Transverse colon (tissue), 4 donors: ENCODE data around the gene KRTAP5-9. TPM values are rescaled to one million over a fixed set of nuclear protein-coding genes. Genes with fewer than 3 reads are reported as not detected.

Experiments used
- DNase-seq: peaks from one replicate; pipeline ENCODE4 v3.0.0-alpha.2; 2019
- H3K27ac ChIP-seq, 4 donors: fragments of 200-600 bp; sonication (generic); 2 replicates each; pipeline ENCODE4 v1.5.1; 2016 to 2018; ENCODE audit warnings: inconsistent platforms in 4 of 4
- H3K27me3 ChIP-seq: fragments of 200-600 bp; sonication (generic); 2 replicates; pipeline ENCODE4 v1.5.1; 2017; ENCODE audit warnings: inconsistent platforms
- H3K36me3 ChIP-seq, 4 donors: fragments of 200-600 bp; sonication (generic); 2 replicates each; pipeline ENCODE4 v1.5.1; 2017 to 2019; ENCODE audit warnings: inconsistent platforms in 4 of 4
- H3K4me1 ChIP-seq, 4 donors: fragments of 200-600 bp; sonication (generic); 2 replicates each; pipeline ENCODE4 v1.5.1; 2017 to 2020; ENCODE audit warnings: inconsistent platforms in 4 of 4
- H3K4me3 ChIP-seq, 4 donors: fragments of 200-600 bp; sonication (generic); 1 replicate in 1 of 4; 2 replicates in 3 of 4; pipeline versions ENCODE4 v1.5.1 to v1.6.1; 2017 to 2019; ENCODE audit warnings: inconsistent platforms in 4 of 4
- H3K9me3 ChIP-seq, 2 donors: fragments of 200-600 bp; sonication (generic); 2 replicates each; pipeline ENCODE4 v1.5.1; 2017 to 2019; ENCODE audit warnings: inconsistent platforms in 2 of 2
- CTCF ChIP-seq, 5 experiments: fragments of 200-600 bp in 3 of 5; fragments of 450-650 bp in 2 of 5; sonication (generic) in 3 of 5; IDR thresholded peaks; 1 replicate in 2 of 5; 2 replicates in 3 of 5; pipeline ENCODE4 v1.5.1; 2016 to 2017; ENCODE audit warnings: antibody characterized with exemption in 5 of 5, inconsistent platforms in 3 of 5, mild to moderate bottlenecking in 2 of 5, moderate library complexity in 1 of 5
- EP300 ChIP-seq: sonication (generic); formaldehyde crosslinking; IDR thresholded peaks from one replicate; pipeline ENCODE4 v1.6.1; 2017; ENCODE audit warnings: antibody characterized with exemption, low read depth
- POLR2A ChIP-seq: fragments of 450-650 bp; IDR thresholded peaks from one replicate; pipeline ENCODE4 v1.6.1; 2016; ENCODE audit warnings: antibody characterized with exemption, mild to moderate bottlenecking, moderate library complexity
- POLR2AphosphoS5 ChIP-seq, 3 donors: sonication (generic); formaldehyde crosslinking; IDR thresholded peaks; one replicate each; pipeline ENCODE4 v1.6.1; 2016; ENCODE audit warnings: antibody characterized with exemption in 3 of 3
- WGBS, 2 donors: methylation state at CpG; one replicate each; pipeline ENCODE4 v1.1.5; 2018; ENCODE audit warnings: low coverage in 1 of 2; 5-methylcytosine and 5-hydroxymethylcytosine counted together
- in situ Hi-C, 4 donors: fragments of 200-750 bp; cut with MboI; loops; one replicate each; pipeline versions ENCODE4 v1.15.0 to v1.15.1; 2017; ENCODE audit warnings: low sequenced_read_pairs in 3 of 4, low pct_ligation_motif_present in 1 of 4, low pct_unique_long_range_greater_than_20kb in 1 of 4
- intact Hi-C: fragments of 100-400 bp; cut with DNase I; formaldehyde crosslinking; loops from one replicate; pipeline ENCODE4 v1.15.1; 2023; ENCODE audit warnings: low total_unique reads
- total RNA-seq, 4 donors: library from RNA; depleted of rRNA; stranded (reverse); fragments of >200 nt; gene quantifications; one replicate each; pipeline ENCODE4 v1.1.0, GENCODE V29; 2016

Gene KRTAP5-9
- under 1 TPM in 2 of 4 donors, not detected in 2; 0.41 to 0.79 TPM for total RNA-seq

GRCh38 chr11:71548120-71548519 lies at the start of gene KRTAP5-9:
TSS of gene KRTAP5-9 (plus strand) at chr11:71548420. CDS start at chr11:71548658, 238 bp downstream.
- H3K4me3 ChIP-seq: no peak within 1 kb of the TSS
- in situ Hi-C loops: no loop called here
- WGBS, 2 donors: 67 to 73% methylated on average over 1 to 5 of the region's 5 CpGs
- H3K36me3 ChIP-seq: no peaks in the 10 kb centered on the region
- H3K9me3 ChIP-seq: no peaks in the 10 kb centered on the region
- no peak for TF ChIP-seq POLR2AphosphoS5 (IDR thresholded peaks at IDR 0.05)
- TF ChIP-seq POLR2A: no peak
- no peak for TF ChIP-seq EP300
- no peak for TF ChIP-seq CTCF (IDR thresholded peaks at IDR 0.05)
- no peak for DNase-seq
- H3K27me3 ChIP-seq: no peaks in the 10 kb centered on the region
- H3K4me1 ChIP-seq: no peaks in the 10 kb centered on the region
- intact Hi-C loops: no loop called here
- H3K27ac ChIP-seq: no peak within 1 kb of the TSS

GRCh38 chr11:71499125-71499524 lies 49.1 kb upstream of the KRTAP5-9 start:
- TF ChIP-seq POLR2AphosphoS5 (IDR thresholded peaks at IDR 0.05) (no peak), EP300 (no peak), POLR2A (no peak), CTCF (IDR thresholded peaks at IDR 0.05) (no peak)
- Histone ChIP-seq H3K27me3 (no peaks in the 10 kb centered on the region), H3K9me3 (no peaks in the 10 kb centered on the region), H3K4me1 (no peaks in the 10 kb centered on the region), H3K36me3 (peaks cover 0 to 71% (median 30%) of the 10 kb centered on the region in 4 donors), H3K27ac (no peak overlapping the region), H3K4me3 (no peak overlapping the region)
- DNase-seq: no peak
- in situ Hi-C loops (no loop called here), intact Hi-C loops (no loop called here)
- WGBS, 2 donors: 90% methylated on average over 6 to 13 of the region's 13 CpGs

- TF ChIP-seq POLR2AphosphoS5 (IDR thresholded peaks at IDR 0.05): no peak
- no peak for TF ChIP-seq CTCF (IDR thresholded peaks at IDR 0.05)
- no peak for TF ChIP-seq EP300
- TF ChIP-seq POLR2A: no peak
- Histone ChIP-seq H3K27me3 (no peaks in the 10 kb centered on the region), H3K27ac (no peak overlapping the region), H3K9me3 (no peaks in the 10 kb centered on the region), H3K36me3 (peaks cover 0 to 66% (median 32%) of the 10 kb centered on the region in 4 donors), H3K4me3 (no peak overlapping the region), H3K4me1 (no peaks in the 10 kb centered on the region)
- intact Hi-C loops (no loop called here), in situ Hi-C loops (no loop called here)
- DNase-seq: no peak
- WGBS, 2 donors: 80 to 90% methylated on average over 1 to 6 of the region's 6 CpGs
Measured at GRCh38 chr11:71499546-71499945, 48.7 kb upstream of the KRTAP5-9 start.

- no peak for DNase-seq
- Histone ChIP-seq H3K36me3 (peaks cover 0 to 62% (median 28%) of the 10 kb centered on the region in 4 donors), H3K9me3 (no peaks in the 10 kb centered on the region), H3K4me3 (no peak overlapping the region), H3K27ac (no peak overlapping the region), H3K27me3 (no peaks in the 10 kb centered on the region), H3K4me1 (no peaks in the 10 kb centered on the region)
- WGBS, 2 donors: 77% methylated on average over 6 of the region's 6 CpGs; no CpG with 5 or more reads in 1 of the 2 donors
- TF ChIP-seq EP300 (no peak), POLR2A (no peak), CTCF (IDR thresholded peaks at IDR 0.05) (no peak), POLR2AphosphoS5 (IDR thresholded peaks at IDR 0.05) (no peak)
- in situ Hi-C loops: no loop called here
- intact Hi-C loops: no loop called here
Measured at GRCh38 chr11:71500601-71501021, 47.6 kb upstream of the KRTAP5-9 start.
